Fibroblast of the aortic adventitia (primary cell): ENCODE data around the gene IREB2. TPM values are rescaled to one million over a fixed set of nuclear protein-coding genes. Genes with fewer than 3 reads are reported as not detected.

ENCODE experiments used
- DNase-seq: peaks from one replicate; pipeline ENCODE4 v3.0.0-alpha.2; 2010; ENCODE audit warnings: low read depth
- H3K4me3 ChIP-seq: 2 replicates; pipeline ENCODE4 v1.5.1; 2011; ENCODE audit warnings: low read depth, mild to moderate bottlenecking, control low read depth, low read length, moderate library complexity
- CTCF ChIP-seq: IDR thresholded peaks from 2 replicates; pipeline ENCODE4 v1.5.1; 2011; ENCODE audit warnings: mild to moderate bottlenecking, low read length, control low read depth, inconsistent platforms; ENCODE audit not compliant: insufficient read depth
- total RNA-seq: library from RNA; depleted of rRNA; stranded (reverse); fragments of >200 nt; gene quantifications from 2 replicates; pipeline ENCODE4 v1.2.3, GENCODE V29; 2012; ENCODE audit warnings: low replicate concordance

Gene IREB2
- total RNA-seq, 1 donor: 25.1 TPM

DNA sequence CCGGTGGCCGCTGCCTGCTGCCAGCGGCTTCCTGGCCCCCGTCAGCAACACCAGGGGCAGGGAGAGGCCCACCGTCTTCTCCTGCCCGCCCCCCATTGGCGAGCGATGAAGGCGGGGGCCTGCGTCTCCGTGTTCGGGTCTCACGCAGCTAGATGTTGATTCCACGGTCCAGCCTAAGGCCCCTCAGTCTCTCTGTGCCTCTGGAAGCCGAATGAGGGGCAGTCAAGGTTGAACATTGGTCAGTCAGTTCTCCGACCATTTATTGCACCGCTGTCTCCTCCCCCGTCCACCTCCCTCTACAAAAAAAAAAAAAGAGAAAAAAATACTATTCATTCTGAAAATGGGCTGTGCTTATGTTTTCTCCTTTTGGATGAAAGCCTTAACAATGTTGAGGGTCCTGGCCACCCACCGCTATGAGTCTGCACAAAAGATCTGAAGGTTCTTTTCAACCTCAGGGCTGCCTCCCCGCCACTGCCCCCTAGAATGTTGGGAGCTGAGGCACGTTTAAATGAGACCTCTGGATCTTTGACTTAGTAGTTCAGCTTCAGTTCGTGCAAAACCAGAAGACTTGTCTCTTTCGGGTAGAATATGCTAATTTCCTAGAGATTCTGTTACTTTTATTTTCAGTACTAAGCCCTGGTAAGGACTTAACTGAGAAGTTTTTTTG, 736 bp downstream of the IREB2 start:
- peak; percentile 20 for DNase-seq
- TF ChIP-seq CTCF: peak; percentile 52

DNA sequence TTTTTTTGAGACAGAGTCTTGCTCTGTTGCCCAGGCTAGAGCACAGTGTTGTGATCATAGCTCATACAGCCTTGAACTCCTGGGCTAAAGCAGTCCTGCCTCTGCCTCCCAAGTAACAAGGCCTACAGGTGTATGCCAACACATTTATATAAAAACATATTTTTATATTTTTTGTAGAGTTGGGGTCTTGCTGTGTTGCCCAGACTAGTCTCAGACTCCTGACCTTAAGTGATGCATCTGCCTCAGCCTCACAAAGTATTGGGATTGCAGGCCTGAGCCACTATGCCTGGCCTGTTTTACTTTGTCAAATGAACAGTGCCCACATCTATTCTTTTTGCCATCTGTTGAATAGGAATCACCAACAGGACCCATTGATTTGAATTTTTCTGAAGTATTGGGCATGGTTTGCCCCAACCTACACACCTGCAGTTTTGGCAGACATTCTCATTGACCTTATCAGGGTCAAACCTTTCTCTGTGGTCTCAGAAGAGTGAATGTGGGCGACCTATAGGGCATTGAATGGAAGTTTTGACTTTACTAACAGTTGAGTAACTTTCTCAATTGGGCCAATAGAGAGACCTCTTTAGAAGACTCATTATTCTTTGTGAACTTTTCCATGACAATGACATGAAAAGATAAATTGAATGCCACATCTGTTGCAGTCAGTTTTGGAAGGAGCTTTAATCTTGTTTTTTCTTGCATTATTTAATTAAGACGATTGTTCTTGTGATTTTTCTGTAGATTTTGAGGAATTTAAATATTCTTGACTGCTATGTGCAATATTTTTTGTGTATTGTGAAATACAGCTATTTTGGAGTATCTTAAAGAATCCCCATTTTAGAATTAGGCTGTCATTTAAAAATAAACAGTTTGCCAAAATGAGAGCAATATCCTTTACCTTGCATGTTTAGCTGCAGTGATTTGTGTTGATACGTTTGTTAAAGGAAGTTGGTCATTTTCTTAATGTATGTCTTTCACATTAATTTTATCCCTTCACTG, 2.7 kb downstream of the IREB2 start:
- no peak overlapping the region for H3K4me3 ChIP-seq
- DNase-seq: no peak
- TF ChIP-seq CTCF: no peak

More for the DNA sequence above, 736 bp downstream of the IREB2 start:
- peak overlapping the region; percentile 93 for H3K4me3 ChIP-seq

DNA sequence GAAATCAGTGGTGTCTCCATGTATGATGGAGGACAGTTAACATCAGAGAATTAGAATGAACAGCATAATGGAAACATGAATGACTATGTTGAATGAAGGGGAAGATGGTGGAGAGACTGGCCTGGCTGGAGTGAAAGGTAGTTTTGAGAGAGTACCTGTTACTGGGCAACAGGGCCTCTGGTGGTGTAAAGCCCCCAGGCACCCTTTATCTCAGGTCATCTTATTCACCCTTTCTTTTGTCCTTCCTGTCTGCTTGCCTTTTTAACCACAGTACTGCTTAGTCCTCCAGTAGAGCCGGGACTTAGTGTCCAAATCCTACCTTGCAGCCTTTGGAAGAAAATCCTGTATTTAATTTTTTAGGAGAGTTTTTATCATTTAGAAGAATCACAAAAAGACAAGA, 6.2 kb downstream of the IREB2 start:
- no peak for TF ChIP-seq CTCF
- no peak for DNase-seq
- H3K4me3 ChIP-seq: no peak overlapping the region

DNA sequence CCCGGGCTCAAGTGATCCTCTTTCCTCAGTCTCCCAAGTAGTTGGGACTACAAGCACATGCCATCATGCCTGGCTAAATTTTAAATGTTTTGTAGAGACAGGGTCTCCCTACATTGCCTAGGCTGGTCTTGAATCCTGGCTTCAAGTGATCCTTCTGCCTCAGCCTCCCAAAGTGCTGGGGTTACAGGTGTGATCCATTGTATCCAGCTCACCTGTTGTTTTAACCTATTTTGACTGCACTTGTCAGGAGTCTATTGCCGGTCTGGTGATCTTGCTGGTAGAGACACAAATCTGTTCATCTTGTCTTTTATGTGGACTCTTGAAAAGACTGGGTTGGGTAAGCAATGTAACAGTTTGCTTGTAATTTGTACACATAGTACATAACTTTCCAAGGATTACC, 7.9 kb downstream of the IREB2 start:
- no peak for TF ChIP-seq CTCF
- no peak for DNase-seq
- H3K4me3 ChIP-seq: no peak overlapping the region

- DNase-seq: no peak
- no peak overlapping the region for H3K4me3 ChIP-seq
- no peak for TF ChIP-seq CTCF
Measured at GRCh38 chr15:78446551-78446950, 8.5 kb downstream of the IREB2 start.

- no peak overlapping the region for H3K4me3 ChIP-seq
- TF ChIP-seq CTCF: no peak
- no peak for DNase-seq
Measured at GRCh38 chr15:78448441-78449219, 10.6 kb downstream of the IREB2 start.
